HL-60 (cell line): ENCODE results near the gene SECISBP2L.
A peak's percentile ranks its signal among the peaks of the same experiment; 100 is the strongest.

ENCODE experiments used
- GABPA ChIP-seq: IDR thresholded peaks from 2 replicates; pipeline ENCODE4 v1.6.1; 2012; ENCODE audit warnings: low read depth
- POLR2AphosphoS5 ChIP-seq: IDR thresholded peaks from 2 replicates; pipeline ENCODE4 v1.6.1; 2012; ENCODE audit warnings: low read depth
- SPI1 ChIP-seq: IDR thresholded peaks from 2 replicates; pipeline ENCODE4 v1.6.1; 2012; ENCODE audit warnings: low read depth, mild to moderate bottlenecking, borderline replicate concordance
- TF ChIP-seq, protein P1 (sequence below): IDR thresholded peaks from one replicate; pipeline ENCODE4 v1.5.1; 2011; ENCODE audit warnings: low read length, control low read depth, inconsistent platforms; ENCODE audit not compliant: insufficient read depth
- TF ChIP-seq, protein P2 (sequence below): IDR thresholded peaks from 2 replicates; pipeline ENCODE4 v1.6.1; 2012; ENCODE audit warnings: low read depth; ENCODE audit not compliant: insufficient replicate concordance

DNA sequence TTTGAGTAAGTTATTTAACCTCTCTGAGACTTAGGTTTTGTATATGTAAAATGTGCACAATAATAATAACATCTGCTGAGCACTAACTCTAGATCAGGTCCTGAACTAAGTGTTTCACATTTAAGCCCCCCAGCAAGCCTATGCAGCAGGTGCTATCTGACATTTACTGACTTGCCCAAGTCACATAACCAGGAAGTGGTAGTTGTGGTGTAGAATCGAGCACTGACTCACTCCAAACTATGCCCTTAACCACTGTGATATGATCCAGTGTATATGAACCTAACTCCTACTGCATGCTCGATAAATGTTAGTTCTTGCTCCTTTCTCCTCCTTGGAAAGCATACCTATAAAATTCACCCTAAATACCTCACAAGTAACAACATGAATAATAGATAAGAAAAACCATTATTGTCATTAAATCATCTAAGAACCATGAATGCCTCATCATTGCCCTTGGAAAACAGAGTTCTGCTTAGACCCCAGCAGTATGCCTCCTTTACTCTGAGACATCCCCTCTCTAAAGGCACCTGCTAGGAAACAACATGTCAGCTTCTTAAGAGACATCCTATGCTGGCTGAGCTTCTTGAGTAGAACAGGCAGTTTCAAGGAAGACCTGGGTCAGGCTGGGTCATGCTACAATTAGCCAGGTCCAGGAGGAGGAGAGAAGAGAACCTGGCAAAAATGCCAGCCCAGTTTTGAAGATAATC is 79.5 kb downstream of the SECISBP2L start:
- TF ChIP-seq, protein P1, sequence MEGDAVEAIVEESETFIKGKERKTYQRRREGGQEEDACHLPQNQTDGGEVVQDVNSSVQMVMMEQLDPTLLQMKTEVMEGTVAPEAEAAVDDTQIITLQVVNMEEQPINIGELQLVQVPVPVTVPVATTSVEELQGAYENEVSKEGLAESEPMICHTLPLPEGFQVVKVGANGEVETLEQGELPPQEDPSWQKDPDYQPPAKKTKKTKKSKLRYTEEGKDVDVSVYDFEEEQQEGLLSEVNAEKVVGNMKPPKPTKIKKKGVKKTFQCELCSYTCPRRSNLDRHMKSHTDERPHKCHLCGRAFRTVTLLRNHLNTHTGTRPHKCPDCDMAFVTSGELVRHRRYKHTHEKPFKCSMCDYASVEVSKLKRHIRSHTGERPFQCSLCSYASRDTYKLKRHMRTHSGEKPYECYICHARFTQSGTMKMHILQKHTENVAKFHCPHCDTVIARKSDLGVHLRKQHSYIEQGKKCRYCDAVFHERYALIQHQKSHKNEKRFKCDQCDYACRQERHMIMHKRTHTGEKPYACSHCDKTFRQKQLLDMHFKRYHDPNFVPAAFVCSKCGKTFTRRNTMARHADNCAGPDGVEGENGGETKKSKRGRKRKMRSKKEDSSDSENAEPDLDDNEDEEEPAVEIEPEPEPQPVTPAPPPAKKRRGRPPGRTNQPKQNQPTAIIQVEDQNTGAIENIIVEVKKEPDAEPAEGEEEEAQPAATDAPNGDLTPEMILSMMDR = no peak
- no peak for TF ChIP-seq POLR2AphosphoS5
- TF ChIP-seq, protein P2, sequence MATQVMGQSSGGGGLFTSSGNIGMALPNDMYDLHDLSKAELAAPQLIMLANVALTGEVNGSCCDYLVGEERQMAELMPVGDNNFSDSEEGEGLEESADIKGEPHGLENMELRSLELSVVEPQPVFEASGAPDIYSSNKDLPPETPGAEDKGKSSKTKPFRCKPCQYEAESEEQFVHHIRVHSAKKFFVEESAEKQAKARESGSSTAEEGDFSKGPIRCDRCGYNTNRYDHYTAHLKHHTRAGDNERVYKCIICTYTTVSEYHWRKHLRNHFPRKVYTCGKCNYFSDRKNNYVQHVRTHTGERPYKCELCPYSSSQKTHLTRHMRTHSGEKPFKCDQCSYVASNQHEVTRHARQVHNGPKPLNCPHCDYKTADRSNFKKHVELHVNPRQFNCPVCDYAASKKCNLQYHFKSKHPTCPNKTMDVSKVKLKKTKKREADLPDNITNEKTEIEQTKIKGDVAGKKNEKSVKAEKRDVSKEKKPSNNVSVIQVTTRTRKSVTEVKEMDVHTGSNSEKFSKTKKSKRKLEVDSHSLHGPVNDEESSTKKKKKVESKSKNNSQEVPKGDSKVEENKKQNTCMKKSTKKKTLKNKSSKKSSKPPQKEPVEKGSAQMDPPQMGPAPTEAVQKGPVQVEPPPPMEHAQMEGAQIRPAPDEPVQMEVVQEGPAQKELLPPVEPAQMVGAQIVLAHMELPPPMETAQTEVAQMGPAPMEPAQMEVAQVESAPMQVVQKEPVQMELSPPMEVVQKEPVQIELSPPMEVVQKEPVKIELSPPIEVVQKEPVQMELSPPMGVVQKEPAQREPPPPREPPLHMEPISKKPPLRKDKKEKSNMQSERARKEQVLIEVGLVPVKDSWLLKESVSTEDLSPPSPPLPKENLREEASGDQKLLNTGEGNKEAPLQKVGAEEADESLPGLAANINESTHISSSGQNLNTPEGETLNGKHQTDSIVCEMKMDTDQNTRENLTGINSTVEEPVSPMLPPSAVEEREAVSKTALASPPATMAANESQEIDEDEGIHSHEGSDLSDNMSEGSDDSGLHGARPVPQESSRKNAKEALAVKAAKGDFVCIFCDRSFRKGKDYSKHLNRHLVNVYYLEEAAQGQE = no peak
- TF ChIP-seq SPI1 = peak; percentile 37; the same call in 1 of the 2 replicates
- no peak for TF ChIP-seq GABPA
